ENCODE measurements around the gene TOB1.

DNA sequence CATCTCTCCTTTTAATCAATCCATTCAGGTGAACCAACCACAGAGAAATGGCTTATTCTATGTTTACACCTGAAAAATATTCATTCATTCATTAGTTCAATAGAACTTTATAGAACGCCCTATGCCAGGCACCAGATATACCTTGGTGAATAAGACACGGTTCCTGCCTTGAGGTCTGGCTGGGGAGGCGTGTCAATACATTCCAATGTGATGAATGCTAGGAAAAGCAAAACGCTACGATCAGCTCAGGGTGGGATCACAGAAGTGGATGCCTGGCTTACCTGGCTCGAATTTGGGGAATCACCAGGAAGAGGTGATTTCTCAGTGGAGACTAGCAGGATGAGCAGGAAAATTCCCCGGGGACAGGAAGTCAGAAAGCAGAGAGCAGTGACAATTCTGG is 48.3 kb downstream of the TOB1 start:
- TF ChIP-seq, protein P1, sequence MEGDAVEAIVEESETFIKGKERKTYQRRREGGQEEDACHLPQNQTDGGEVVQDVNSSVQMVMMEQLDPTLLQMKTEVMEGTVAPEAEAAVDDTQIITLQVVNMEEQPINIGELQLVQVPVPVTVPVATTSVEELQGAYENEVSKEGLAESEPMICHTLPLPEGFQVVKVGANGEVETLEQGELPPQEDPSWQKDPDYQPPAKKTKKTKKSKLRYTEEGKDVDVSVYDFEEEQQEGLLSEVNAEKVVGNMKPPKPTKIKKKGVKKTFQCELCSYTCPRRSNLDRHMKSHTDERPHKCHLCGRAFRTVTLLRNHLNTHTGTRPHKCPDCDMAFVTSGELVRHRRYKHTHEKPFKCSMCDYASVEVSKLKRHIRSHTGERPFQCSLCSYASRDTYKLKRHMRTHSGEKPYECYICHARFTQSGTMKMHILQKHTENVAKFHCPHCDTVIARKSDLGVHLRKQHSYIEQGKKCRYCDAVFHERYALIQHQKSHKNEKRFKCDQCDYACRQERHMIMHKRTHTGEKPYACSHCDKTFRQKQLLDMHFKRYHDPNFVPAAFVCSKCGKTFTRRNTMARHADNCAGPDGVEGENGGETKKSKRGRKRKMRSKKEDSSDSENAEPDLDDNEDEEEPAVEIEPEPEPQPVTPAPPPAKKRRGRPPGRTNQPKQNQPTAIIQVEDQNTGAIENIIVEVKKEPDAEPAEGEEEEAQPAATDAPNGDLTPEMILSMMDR (conservative IDR thresholded peaks at IDR 0.05; ENCODE audit: low read length): no peak
- no peak for TF ChIP-seq EZH2phosphoT487 (IDR thresholded peaks at IDR 0.05; ENCODE audit: borderline replicate concordance, low read depth, low read length)
